GM23338 (cell line): ENCODE results near the gene OBSCN. TPM values are rescaled to one million over a fixed set of nuclear protein-coding genes. Genes with fewer than 3 reads are reported as not detected.

Source experiments
- ATAC-seq: fragments of 200-7000 bp; cut with Tn5 transposase; 3 replicates; pipeline ENCODE4 v1.9.1; 2020
- DNase-seq: peaks from one replicate; pipeline ENCODE4 v3.0.0-alpha.2; 2015; ENCODE audit warnings: low spot score
- H2AFZ ChIP-seq: fragments of 200-600 bp; sonication (generic); 2 replicates; pipeline ENCODE4 v1.8.0; 2016; ENCODE audit warnings: antibody characterized with exemption, mild to moderate bottlenecking, moderate library complexity
- H3F3A ChIP-seq: fragments of 200-600 bp; sonication (generic); replicated peaks from 2 replicates; pipeline ENCODE4 v1.8.0; 2017; ENCODE audit warnings: antibody characterized with exemption, mixed run types, low read depth
- H3K27ac ChIP-seq: fragments of 200-600 bp; sonication (generic); 2 replicates; pipeline ENCODE4 v1.6.1; 2016; ENCODE audit warnings: low read depth
- H3K27me3 ChIP-seq: fragments of 200-600 bp; sonication (generic); 2 replicates; pipeline ENCODE4 v1.8.0; 2016; ENCODE audit warnings: mild to moderate bottlenecking, mixed run types, moderate library complexity; ENCODE audit not compliant: insufficient read depth
- H3K36me3 ChIP-seq: fragments of 200-600 bp; sonication (generic); 2 replicates; pipeline ENCODE4 v1.8.0; 2016; ENCODE audit warnings: mild to moderate bottlenecking; ENCODE audit not compliant: insufficient read depth
- H3K4me1 ChIP-seq: fragments of 200-600 bp; sonication (generic); 2 replicates; pipeline ENCODE4 v1.8.0; 2016; ENCODE audit warnings: mild to moderate bottlenecking, moderate library complexity; ENCODE audit not compliant: insufficient read depth
- H3K4me2 ChIP-seq: fragments of 200-600 bp; sonication (generic); 2 replicates; pipeline ENCODE4 v1.7.1; 2017; ENCODE audit warnings: mixed run types
- H3K4me3 ChIP-seq: fragments of 200-600 bp; sonication (generic); 2 replicates; pipeline ENCODE4 v1.6.1; 2016; ENCODE audit warnings: mixed run types
- H3K79me2 ChIP-seq: fragments of 200-600 bp; sonication (generic); replicated peaks from 2 replicates; pipeline ENCODE4 v1.8.0; 2017; ENCODE audit warnings: mild to moderate bottlenecking; ENCODE audit not compliant: insufficient read depth
- H3K9me2 ChIP-seq: fragments of 200-600 bp; sonication (generic); 2 replicates; pipeline ENCODE4 v1.8.0; 2017; ENCODE audit not compliant: insufficient read depth
- H4K20me1 ChIP-seq: fragments of 200-600 bp; sonication (generic); replicated peaks from 2 replicates; pipeline ENCODE4 v1.8.0; 2017; ENCODE audit warnings: mild to moderate bottlenecking; ENCODE audit not compliant: insufficient read depth
- H3K27ac Mint-ChIP-seq: 2 replicates; pipeline ENCODE4 v1.8.0; 2020; ENCODE audit warnings: inconsistent platforms, mild to moderate bottlenecking, moderate library complexity, mixed read lengths
- H3K27me3 Mint-ChIP-seq: 3 replicates; pipeline ENCODE4 v1.8.0; 2022; ENCODE audit warnings: low read depth, mild to moderate bottlenecking, moderate library complexity, mixed read lengths, inconsistent platforms; ENCODE audit not compliant: insufficient read depth, poor library complexity
- H3K36me3 Mint-ChIP-seq: 3 replicates; pipeline ENCODE4 v1.8.0; 2021; ENCODE audit warnings: low read depth, mild to moderate bottlenecking, inconsistent platforms, moderate library complexity, mixed read lengths
- H3K4me1 Mint-ChIP-seq: 3 replicates; pipeline ENCODE4 v1.8.0; 2020; ENCODE audit warnings: mild to moderate bottlenecking, inconsistent platforms, mixed read lengths
- H3K4me3 Mint-ChIP-seq: 3 replicates; pipeline ENCODE4 v1.8.0; 2021; ENCODE audit warnings: moderate library complexity, mild to moderate bottlenecking, inconsistent platforms, mixed read lengths
- H3K9me3 Mint-ChIP-seq: 3 replicates; pipeline ENCODE4 v1.8.0; 2020; ENCODE audit warnings: moderate library complexity, mild to moderate bottlenecking, inconsistent platforms, mixed read lengths
- CREB1 ChIP-seq: fragments of 250-450 bp; sonication (Bioruptor Pico); IDR thresholded peaks from 2 replicates; pipeline ENCODE4 v1.5.0; 2020; ENCODE audit warnings: low read depth, mild to moderate bottlenecking, moderate library complexity
- EZH2 ChIP-seq: fragments of 200-600 bp; sonication (generic); IDR thresholded peaks from one replicate; pipeline ENCODE4 v1.8.0; 2017; ENCODE audit warnings: antibody characterized with exemption, mild to moderate bottlenecking, low read depth; ENCODE audit not compliant: unreplicated experiment
- EZH2phosphoT487 ChIP-seq: fragments of 200-600 bp; sonication (generic); IDR thresholded peaks from one replicate; pipeline ENCODE4 v1.8.1; 2018; ENCODE audit warnings: antibody characterized with exemption; ENCODE audit not compliant: unreplicated experiment
- JUNB ChIP-seq: IDR thresholded peaks from one replicate; pipeline ENCODE4 v1.6.1; 2016; ENCODE audit warnings: antibody characterized with exemption; ENCODE audit not compliant: unreplicated experiment
- NANOG ChIP-seq: IDR thresholded peaks from 2 replicates; pipeline ENCODE4 v1.6.1; 2016; ENCODE audit warnings: antibody characterized with exemption, borderline replicate concordance
- POLR2AphosphoS5 ChIP-seq: IDR thresholded peaks from 2 replicates; pipeline ENCODE4 v1.6.1; 2016; ENCODE audit warnings: antibody characterized with exemption, low read depth
- STAT1 ChIP-seq: IDR thresholded peaks from one replicate; pipeline ENCODE4 v1.6.1; 2016; ENCODE audit warnings: antibody characterized with exemption; ENCODE audit not compliant: unreplicated experiment
- ZNF114 ChIP-seq: fragments of 250-450 bp; sonication (Bioruptor Pico); IDR thresholded peaks from 2 replicates; pipeline ENCODE4 v1.5.0; 2020; ENCODE audit warnings: mild to moderate bottlenecking, moderate library complexity
- ZNF331 ChIP-seq: fragments of 250-450 bp; sonication (Bioruptor Pico); IDR thresholded peaks from 2 replicates; pipeline ENCODE4 v1.5.0; 2020; ENCODE audit warnings: low read depth, mild to moderate bottlenecking, moderate library complexity
- polyA plus RNA-seq: library from polyadenylated mRNA; unstranded; fragments of >200 nt; fragmentation: Nextera tagmentation; extraction: Ambion mirVana; gene quantifications from 2 replicates; pipeline ENCODE4 v1.2.1, GENCODE V29; 2016
- total RNA-seq: library from RNA; depleted of rRNA; stranded (reverse); fragments of >200 nt; shearing (Covaris generic); gene quantifications from 2 replicates; pipeline ENCODE4 v1.2.3, GENCODE V29; 2014
- TF ChIP-seq, protein P1 (sequence below): IDR thresholded peaks from one replicate; pipeline ENCODE4 v1.6.1; 2018; ENCODE audit warnings: antibody characterized with exemption; ENCODE audit not compliant: unreplicated experiment
- TF ChIP-seq, protein P2 (sequence below): IDR thresholded peaks from 2 replicates; pipeline ENCODE4 v1.6.1; 2016; ENCODE audit warnings: antibody characterized with exemption
- TF ChIP-seq, protein P3 (sequence below), 2 experiments: fragments of 200-600 bp in 1 of 2; sonication (generic) in 1 of 2; conservative IDR thresholded peaks; 2 replicates each; pipeline versions ENCODE4 v1.5.1 to v1.6.1; 2016 to 2017; ENCODE audit warnings: antibody characterized with exemption in 2 of 2, low read depth in 2 of 2, mild to moderate bottlenecking in 2 of 2, moderate library complexity in 1 of 2

Gene OBSCN
- total and polyA plus RNA-seq, 2 experiments from 2014 or later: 8.4 to 38.5 TPM

DNA sequence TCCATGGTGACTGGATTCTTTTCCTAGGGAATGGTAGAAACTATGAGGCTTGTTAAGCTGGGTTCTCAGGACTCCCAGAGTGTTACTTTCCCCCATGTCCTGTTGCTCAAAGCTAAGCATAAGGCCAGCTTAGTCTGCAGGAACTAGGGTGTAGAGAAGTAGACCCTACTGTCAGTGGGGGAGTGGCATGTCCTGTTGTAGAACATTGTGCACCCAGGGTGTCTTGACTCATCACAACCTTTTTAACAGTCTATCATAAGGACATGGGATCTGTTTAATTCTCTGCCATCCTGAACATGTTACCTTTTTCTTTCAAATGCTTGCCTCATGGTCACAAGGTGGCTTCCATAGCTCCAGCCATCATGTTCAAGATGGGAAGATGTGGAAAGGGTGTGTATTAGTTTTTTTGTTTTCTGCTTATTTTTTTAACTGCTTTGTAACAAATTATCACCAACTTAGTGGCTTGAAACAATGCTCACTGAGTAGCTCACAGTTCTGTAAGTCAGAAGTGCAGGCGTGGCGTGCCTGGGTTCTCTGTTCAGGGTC lies 17.4 kb downstream of the OBSCN start:
- Histone ChIP-seq H3K27ac (no peak overlapping the region), H3K4me2 (no peak overlapping the region), H3F3A (no peaks in the 10 kb centered on the region), H2AFZ (no peak overlapping the region), H3K27me3 (no peaks in the 10 kb centered on the region), H3K4me1 (no peaks in the 10 kb centered on the region), H3K4me3 (no peak overlapping the region), H3K79me2 (no peaks in the 10 kb centered on the region; the same call in 1 of the 2 replicates), H3K36me3 (peaks cover 21% of the 10 kb centered on the region), H3K9me2 (no peaks in the 10 kb centered on the region), H4K20me1 (peaks cover 12% of the 10 kb centered on the region)
- H3K27me3 Mint-ChIP-seq: peaks cover 5% of the 10 kb centered on the region
- H3K4me3 Mint-ChIP-seq: no peak overlapping the region
- H3K36me3 Mint-ChIP-seq: peaks cover 72% of the 10 kb centered on the region
- no peak for DNase-seq
- no peaks in the 10 kb centered on the region for H3K9me3 Mint-ChIP-seq
- TF ChIP-seq JUNB (no peak), NANOG (no peak), STAT1 (no peak), EZH2 (no peak)
- TF ChIP-seq, protein P1, sequence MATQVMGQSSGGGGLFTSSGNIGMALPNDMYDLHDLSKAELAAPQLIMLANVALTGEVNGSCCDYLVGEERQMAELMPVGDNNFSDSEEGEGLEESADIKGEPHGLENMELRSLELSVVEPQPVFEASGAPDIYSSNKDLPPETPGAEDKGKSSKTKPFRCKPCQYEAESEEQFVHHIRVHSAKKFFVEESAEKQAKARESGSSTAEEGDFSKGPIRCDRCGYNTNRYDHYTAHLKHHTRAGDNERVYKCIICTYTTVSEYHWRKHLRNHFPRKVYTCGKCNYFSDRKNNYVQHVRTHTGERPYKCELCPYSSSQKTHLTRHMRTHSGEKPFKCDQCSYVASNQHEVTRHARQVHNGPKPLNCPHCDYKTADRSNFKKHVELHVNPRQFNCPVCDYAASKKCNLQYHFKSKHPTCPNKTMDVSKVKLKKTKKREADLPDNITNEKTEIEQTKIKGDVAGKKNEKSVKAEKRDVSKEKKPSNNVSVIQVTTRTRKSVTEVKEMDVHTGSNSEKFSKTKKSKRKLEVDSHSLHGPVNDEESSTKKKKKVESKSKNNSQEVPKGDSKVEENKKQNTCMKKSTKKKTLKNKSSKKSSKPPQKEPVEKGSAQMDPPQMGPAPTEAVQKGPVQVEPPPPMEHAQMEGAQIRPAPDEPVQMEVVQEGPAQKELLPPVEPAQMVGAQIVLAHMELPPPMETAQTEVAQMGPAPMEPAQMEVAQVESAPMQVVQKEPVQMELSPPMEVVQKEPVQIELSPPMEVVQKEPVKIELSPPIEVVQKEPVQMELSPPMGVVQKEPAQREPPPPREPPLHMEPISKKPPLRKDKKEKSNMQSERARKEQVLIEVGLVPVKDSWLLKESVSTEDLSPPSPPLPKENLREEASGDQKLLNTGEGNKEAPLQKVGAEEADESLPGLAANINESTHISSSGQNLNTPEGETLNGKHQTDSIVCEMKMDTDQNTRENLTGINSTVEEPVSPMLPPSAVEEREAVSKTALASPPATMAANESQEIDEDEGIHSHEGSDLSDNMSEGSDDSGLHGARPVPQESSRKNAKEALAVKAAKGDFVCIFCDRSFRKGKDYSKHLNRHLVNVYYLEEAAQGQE: no peak
- no peaks in the 10 kb centered on the region for H3K4me1 Mint-ChIP-seq
- no peak for ATAC-seq
- H3K27ac Mint-ChIP-seq: no peak overlapping the region

DNA sequence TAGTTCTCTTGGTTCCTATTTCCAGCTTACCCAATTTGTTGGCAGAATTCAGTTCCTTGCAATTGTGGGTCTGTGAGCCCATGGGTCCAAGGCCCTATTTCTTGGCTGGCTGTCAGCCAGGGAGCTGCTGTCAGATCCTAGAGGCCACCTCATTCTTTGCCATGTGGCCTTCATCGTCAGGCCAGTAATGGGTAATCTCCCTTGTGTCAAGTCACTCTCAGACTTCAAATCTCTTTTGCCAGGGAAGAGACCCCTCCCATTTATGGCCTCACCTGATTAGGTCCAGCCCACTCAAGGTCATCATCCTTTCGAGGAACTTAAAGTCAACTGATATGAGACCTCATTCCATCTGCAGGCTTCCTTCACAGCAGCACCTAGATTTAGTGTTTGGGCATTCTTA lies 17.9 kb downstream of the OBSCN start:
- H3K36me3 Mint-ChIP-seq: peaks cover 73% of the 10 kb centered on the region
- TF ChIP-seq JUNB (no peak), EZH2phosphoT487 (no peak), ZNF331 (CRISPR knock-in tag) (no peak), STAT1 (no peak), ZNF114 (no peak), CREB1 (no peak), EZH2 (no peak), POLR2AphosphoS5 (no peak), NANOG (no peak)
- TF ChIP-seq, protein P2, sequence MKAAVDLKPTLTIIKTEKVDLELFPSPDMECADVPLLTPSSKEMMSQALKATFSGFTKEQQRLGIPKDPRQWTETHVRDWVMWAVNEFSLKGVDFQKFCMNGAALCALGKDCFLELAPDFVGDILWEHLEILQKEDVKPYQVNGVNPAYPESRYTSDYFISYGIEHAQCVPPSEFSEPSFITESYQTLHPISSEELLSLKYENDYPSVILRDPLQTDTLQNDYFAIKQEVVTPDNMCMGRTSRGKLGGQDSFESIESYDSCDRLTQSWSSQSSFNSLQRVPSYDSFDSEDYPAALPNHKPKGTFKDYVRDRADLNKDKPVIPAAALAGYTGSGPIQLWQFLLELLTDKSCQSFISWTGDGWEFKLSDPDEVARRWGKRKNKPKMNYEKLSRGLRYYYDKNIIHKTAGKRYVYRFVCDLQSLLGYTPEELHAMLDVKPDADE: no peak
- TF ChIP-seq, protein P3, sequence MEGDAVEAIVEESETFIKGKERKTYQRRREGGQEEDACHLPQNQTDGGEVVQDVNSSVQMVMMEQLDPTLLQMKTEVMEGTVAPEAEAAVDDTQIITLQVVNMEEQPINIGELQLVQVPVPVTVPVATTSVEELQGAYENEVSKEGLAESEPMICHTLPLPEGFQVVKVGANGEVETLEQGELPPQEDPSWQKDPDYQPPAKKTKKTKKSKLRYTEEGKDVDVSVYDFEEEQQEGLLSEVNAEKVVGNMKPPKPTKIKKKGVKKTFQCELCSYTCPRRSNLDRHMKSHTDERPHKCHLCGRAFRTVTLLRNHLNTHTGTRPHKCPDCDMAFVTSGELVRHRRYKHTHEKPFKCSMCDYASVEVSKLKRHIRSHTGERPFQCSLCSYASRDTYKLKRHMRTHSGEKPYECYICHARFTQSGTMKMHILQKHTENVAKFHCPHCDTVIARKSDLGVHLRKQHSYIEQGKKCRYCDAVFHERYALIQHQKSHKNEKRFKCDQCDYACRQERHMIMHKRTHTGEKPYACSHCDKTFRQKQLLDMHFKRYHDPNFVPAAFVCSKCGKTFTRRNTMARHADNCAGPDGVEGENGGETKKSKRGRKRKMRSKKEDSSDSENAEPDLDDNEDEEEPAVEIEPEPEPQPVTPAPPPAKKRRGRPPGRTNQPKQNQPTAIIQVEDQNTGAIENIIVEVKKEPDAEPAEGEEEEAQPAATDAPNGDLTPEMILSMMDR (conservative IDR thresholded peaks at IDR 0.05; ENCODE audit: low read depth in 2 of 2): no peak

More for the DNA sequence above, 17.9 kb downstream of the OBSCN start:
- no peaks in the 10 kb centered on the region for H3K4me1 ChIP-seq
- no peak overlapping the region for H3K4me3 ChIP-seq
- H3K36me3 ChIP-seq: peaks cover 23% of the 10 kb centered on the region
- no peak overlapping the region for H2AFZ ChIP-seq
- no peak overlapping the region for H3K27ac Mint-ChIP-seq
- no peak overlapping the region for H3K4me3 Mint-ChIP-seq
- ATAC-seq (no peak), DNase-seq (no peak)
- no peaks in the 10 kb centered on the region; the same call in 1 of the 2 replicates for H3K79me2 ChIP-seq
- no peak overlapping the region for H3K4me2 ChIP-seq
- H3K27me3 Mint-ChIP-seq: peaks cover 5% of the 10 kb centered on the region
- no peaks in the 10 kb centered on the region for H3K9me3 Mint-ChIP-seq
- H3K27ac ChIP-seq: no peak overlapping the region
- no peaks in the 10 kb centered on the region for H3K4me1 Mint-ChIP-seq
- no peaks in the 10 kb centered on the region for H3F3A ChIP-seq
- H3K27me3 ChIP-seq: no peaks in the 10 kb centered on the region
- no peaks in the 10 kb centered on the region for H3K9me2 ChIP-seq
- H4K20me1 ChIP-seq: peaks cover 16% of the 10 kb centered on the region
